ENCODE results near the gene CD2BP2. TPM values are rescaled to one million over a fixed set of nuclear protein-coding genes. Genes with fewer than 3 reads are reported as not detected.

CD2BP2 gene
- total and polyA plus RNA-seq, 9 of the 15 experiments (the other 6 are each of a cell fraction or from before 2014, with no cell fraction given), result 3.9 to 51.1 (median 32.8) TPM

- TF ChIP-seq ZNF592 (IDR thresholded peaks at IDR 0.05) (peak; percentile 96), MCM7 (IDR thresholded peaks at IDR 0.05) (no peak), FIP1L1 (IDR thresholded peaks at IDR 0.05; ENCODE audit: low read depth, low read length, poor library complexity, severe bottlenecking) (no peak), ZBTB11 (CRISPR knock-in tag; IDR thresholded peaks at IDR 0.05) (peak in 1 of 3 experiments; percentile 52; a peak in 1 of 6 replicates), ZNF316 (IDR thresholded peaks at IDR 0.05) (peak; percentile 54), SMARCB1 (IDR thresholded peaks at IDR 0.05; ENCODE audit: insufficient read length, low read depth) (no peak), FOXA3 (CRISPR knock-in tag; conservative IDR thresholded peaks at IDR 0.05 in 1 of 2, IDR thresholded peaks at IDR 0.05 in 1 of 2) (peak; percentile 68 to 82; a peak in 3 of 4 replicates), KDM2B (CRISPR knock-in tag; IDR thresholded peaks at IDR 0.05) (no peak), CBX3 (IDR thresholded peaks at IDR 0.05; ENCODE audit: borderline replicate concordance in 1 of 2, low read length in 2 of 2) (peak in 1 of 2 experiments; percentile 74; a peak in 1 of 3 replicates), ZNF3 (CRISPR knock-in tag; IDR thresholded peaks at IDR 0.05) (0 out of 2 replicates have a peak, but pooled peaks have one; percentile 23), DDX20 (tag; IDR thresholded peaks at IDR 0.05; ENCODE audit: low read depth) (no peak), MAZ (CRISPR knock-in tag; conservative IDR thresholded peaks at IDR 0.05 in 1 of 2, IDR thresholded peaks at IDR 0.05 in 1 of 2) (peak; percentile 60 to 78; a peak in 2 of 4 replicates), RBFOX2 (IDR thresholded peaks at IDR 0.05; ENCODE audit: low read depth, low read length) (peak; percentile 58), TSC22D4 (tag; IDR thresholded peaks at IDR 0.05) (no peak), MTA2 (IDR thresholded peaks at IDR 0.05; ENCODE audit: low read depth) (peak; percentile 77), POU5F1 (IDR thresholded peaks at IDR 0.05; ENCODE audit: borderline replicate concordance, low read depth, low read length, partially characterized antibody) (no peak)
Observed at GRCh38 chr16:30381291-30382041, 26.4 kb upstream of the CD2BP2 start (continued).
